ENCODE data around the gene HELZ2. TPM values are rescaled to one million over a fixed set of nuclear protein-coding genes. Genes with fewer than 3 reads are reported as not detected.

The HELZ2 gene
- total and polyA plus RNA-seq, 10 of the 15 experiments (the other 5 are each of a cell fraction or from before 2014, with no cell fraction given), result 0.05 to 33.3 (median 6.2) TPM

GRCh38 chr20:63533871-63534393 is 40.1 kb downstream of the HELZ2 start:
- ChIA-PET RAD21 (ENCODE audit: unreplicated experiment) (no interaction called here), POLR2A (no interaction called here), CTCF (no interaction called here), SMC1A (ENCODE audit: uncharacterized antibody, unreplicated experiment) (no interaction called here)
- H3K27me3 ChIP-seq (replicated peaks in 1 of 2; ENCODE audit: control insufficient read depth in 2 of 2, insufficient read depth in 2 of 2, low read length in 1 of 2), result no peaks in the 10 kb centered on the region; a peak in 1 of 4 replicates
- TF ChIP-seq SIX5 (IDR thresholded peaks at IDR 0.05; ENCODE audit: low read depth, low read length, severe bottlenecking) (no peak), SUPT20H (IDR thresholded peaks at IDR 0.05; ENCODE audit: borderline replicate concordance, control insufficient read depth, low read depth, low read length) (no peak), CHD4 (IDR thresholded peaks at IDR 0.05) (no peak), BMI1 (IDR thresholded peaks at IDR 0.05; ENCODE audit: borderline replicate concordance) (no peak), ZBTB40 (IDR thresholded peaks at IDR 0.05; ENCODE audit: borderline replicate concordance) (no peak)
- no peak overlapping the region for H3K9ac ChIP-seq (ENCODE audit: control insufficient read depth, insufficient read depth, low read length)
- H3K36me3 ChIP-seq (ENCODE audit: control insufficient read depth in 2 of 2, insufficient read depth in 2 of 2, low read length in 1 of 2), result no peaks in the 10 kb centered on the region
- peaks cover 18% of the 10 kb centered on the region for H3K4me1 ChIP-seq (ENCODE audit: control insufficient read depth, insufficient read depth, low read length)
- no peak overlapping the region for H2AFZ ChIP-seq (ENCODE audit: control insufficient read depth, low read depth, low read length)
- H3K4me2 ChIP-seq (ENCODE audit: control insufficient read depth, insufficient read depth), result no peak overlapping the region
- no peak overlapping the region for H3K4me3 ChIP-seq
- in situ Hi-C loops (cut with MboI) (no loop called here), intact Hi-C loops (cut with micrococcal nuclease; ENCODE audit: unreplicated experiment) (no loop called here)
- H3K79me2 ChIP-seq (ENCODE audit: control insufficient read depth, insufficient read depth, low read length), result no peaks in the 10 kb centered on the region
- no peak overlapping the region for H3K27ac ChIP-seq (ENCODE audit: control insufficient read depth, insufficient read depth)
- DNase-seq (ENCODE audit: low read depth, low spot score) (no peak), FAIRE-seq (no peak), ATAC-seq (no peak)
- 69% methylated on average over 28 of the region's 28 CpGs for WGBS (ENCODE audit: insufficient coverage, insufficient replicate concordance, low lambda C conversion rate, missing lambda C conversion rate)
- BruUV-seq (replicated peaks), result no TSS peak
- no peaks in the 10 kb centered on the region for H3K9me3 ChIP-seq (replicated peaks; ENCODE audit: control insufficient read depth, insufficient read depth, low read length)
- no peaks in the 10 kb centered on the region for H4K20me1 ChIP-seq (ENCODE audit: control insufficient read depth, insufficient read depth)

All from GM12878 (cell line).